Thyroid gland (tissue), 4 donors: ENCODE results near the gene MED19. TPM values are rescaled to one million over a fixed set of nuclear protein-coding genes. Genes with fewer than 3 reads are reported as not detected.

ENCODE experiments used
- DNase-seq, 2 donors: peaks; one replicate each; pipeline ENCODE4 v3.0.0-alpha.2; 2019
- H3K27ac ChIP-seq, 3 donors: fragments of 200-600 bp; sonication (generic); 1 replicate in 2 of 3; 2 replicates in 1 of 3; pipeline ENCODE4 v1.5.1; 2016 to 2019; ENCODE audit warnings: mild to moderate bottlenecking in 1 of 3, moderate library complexity in 1 of 3
- H3K27me3 ChIP-seq: fragments of 200-600 bp; sonication (generic); one replicate; pipeline ENCODE4 v1.5.1; 2019
- H3K36me3 ChIP-seq, 2 donors: fragments of 200-600 bp; sonication (generic); one replicate each; pipeline ENCODE4 v1.5.1; 2016 to 2019
- H3K4me1 ChIP-seq, 2 donors: fragments of 200-600 bp; sonication (generic); one replicate each; pipeline ENCODE4 v1.5.1; 2017 to 2019
- H3K4me3 ChIP-seq, 3 donors: fragments of 200-600 bp; sonication (generic); replicated peaks in 1 of 3; 1 replicate in 2 of 3; 2 replicates in 1 of 3; pipeline ENCODE4 v1.5.1; 2016; ENCODE audit warnings: mild to moderate bottlenecking in 1 of 3
- H3K9me3 ChIP-seq: fragments of 200-600 bp; sonication (generic); one replicate; pipeline ENCODE4 v1.5.1; 2017
- CTCF ChIP-seq, 6 experiments: fragments of 200-600 bp in 3 of 6; fragments of 450-650 bp in 3 of 6; sonication (generic) in 3 of 6; IDR thresholded peaks; one replicate each; pipeline ENCODE4 v1.5.1; 2016 to 2019; ENCODE audit warnings: antibody characterized with exemption in 6 of 6, mild to moderate bottlenecking in 2 of 6, inconsistent platforms in 1 of 6, moderate library complexity in 1 of 6
- POLR2A ChIP-seq, 2 donors: fragments of 450-650 bp; IDR thresholded peaks; one replicate each; pipeline ENCODE4 v1.6.1; 2017; ENCODE audit warnings: antibody characterized with exemption in 2 of 2, mild to moderate bottlenecking in 2 of 2, moderate library complexity in 1 of 2
- WGBS, 2 donors: methylation state at CpG; one replicate each; pipeline ENCODE4 v1.1.5; 2017; 5-methylcytosine and 5-hydroxymethylcytosine counted together
- intact Hi-C: fragments of 100-400 bp; cut with DNase I; formaldehyde crosslinking; loops from one replicate; pipeline ENCODE4 v1.15.1; 2023
- total RNA-seq, 4 donors: library from RNA; depleted of rRNA; stranded (reverse); fragments of >200 nt; gene quantifications; one replicate each; pipeline ENCODE4 v1.2.3, GENCODE V29; 2016

Gene MED19
- total RNA-seq, 4 donors from 2014 or later: 24.6 to 38.1 (median 35.6) TPM

- Histone ChIP-seq H3K27me3 (no peaks in the 10 kb centered on the region), H3K36me3 (peaks cover 0 to 4% of the 10 kb centered on the region in 2 donors), H3K27ac (no peak overlapping the region), H3K4me3 (no peak overlapping the region), H3K9me3 (no peaks in the 10 kb centered on the region), H3K4me1 (peaks cover under 1 to 7% of the 10 kb centered on the region in 2 donors)
- intact Hi-C loops: loop anchor here (5.0 kb wide), 1 partner anchor 51 kb away; no protein-coding TSS in a partner anchor
- no peak for DNase-seq
- TF ChIP-seq POLR2A (IDR thresholded peaks at IDR 0.05) (no peak), CTCF (IDR thresholded peaks at IDR 0.05) (no peak)
These were observed 39.2 kb upstream of the MED19 start for GRCh38 chr11:57751176-57751575.

GRCh38 chr11:57746920-57747319, 34.9 kb upstream of the MED19 start:
- TF ChIP-seq POLR2A (IDR thresholded peaks at IDR 0.05) (no peak), CTCF (IDR thresholded peaks at IDR 0.05) (no peak)
- DNase-seq: no peak
- Histone ChIP-seq H3K27me3 (no peaks in the 10 kb centered on the region), H3K4me1 (peaks cover 19 to 30% of the 10 kb centered on the region in 2 donors), H3K4me3 (no peak overlapping the region), H3K36me3 (peaks cover 15% of the 10 kb centered on the region in 2 donors), H3K9me3 (no peaks in the 10 kb centered on the region), H3K27ac (no peak overlapping the region)
- 86 to 96% methylated on average over 1 of the region's 1 CpG for WGBS, 2 donors
- intact Hi-C loops: no loop called here

GRCh38 chr11:57745206-57745605, 33.2 kb upstream of the MED19 start:
- H3K27ac ChIP-seq: peak overlapping the region in 2 of 3 donors; percentile 37 to 47
- peaks cover 19 to 27% of the 10 kb centered on the region in 2 donors for H3K4me1 ChIP-seq
- no peaks in the 10 kb centered on the region for H3K27me3 ChIP-seq
- no peak for DNase-seq
- intact Hi-C loops: no loop called here
- H3K4me3 ChIP-seq: no peak overlapping the region
- no peaks in the 10 kb centered on the region for H3K9me3 ChIP-seq
- TF ChIP-seq POLR2A (IDR thresholded peaks at IDR 0.05): no peak
- TF ChIP-seq CTCF (IDR thresholded peaks at IDR 0.05): no peak
- 46 to 50% methylated on average over 5 of the region's 5 CpGs for WGBS, 2 donors
- H3K36me3 ChIP-seq: peaks cover 15% of the 10 kb centered on the region in 2 donors

- TF ChIP-seq POLR2A (IDR thresholded peaks at IDR 0.05): no peak
- no peaks in the 10 kb centered on the region for H3K27me3 ChIP-seq
- no peaks in the 10 kb centered on the region for H3K9me3 ChIP-seq
- intact Hi-C loops: no loop called here
- no peak for DNase-seq
- H3K4me1 ChIP-seq: peaks cover 19 to 27% of the 10 kb centered on the region in 2 donors
- 73 to 100% methylated on average over 1 to 2 of the region's 2 CpGs for WGBS, 2 donors
- no peak overlapping the region for H3K27ac ChIP-seq
- no peak overlapping the region for H3K4me3 ChIP-seq
- peaks cover 11 to 15% of the 10 kb centered on the region in 2 donors for H3K36me3 ChIP-seq
These were observed 32.3 kb upstream of the MED19 start for GRCh38 chr11:57744357-57744756.

GRCh38 chr11:57742087-57742452, 30.1 kb upstream of the MED19 start:
- 4 to 5% methylated on average over 10 of the region's 10 CpGs for WGBS, 2 donors
- no peaks in the 10 kb centered on the region for H3K9me3 ChIP-seq
- intact Hi-C loops: no loop called here
- no peak for DNase-seq
- peak overlapping the region; percentile 85 to 94 (median 85) for H3K27ac ChIP-seq
- TF ChIP-seq CTCF (IDR thresholded peaks at IDR 0.05): no peak
- no peak for TF ChIP-seq POLR2A (IDR thresholded peaks at IDR 0.05)
- H3K4me3 ChIP-seq: peak overlapping the region; percentile 46 to 96 (median 94)
- H3K27me3 ChIP-seq: no peaks in the 10 kb centered on the region
- H3K4me1 ChIP-seq: peaks cover 19 to 27% of the 10 kb centered on the region in 2 donors
- peaks cover 23% of the 10 kb centered on the region in 2 donors for H3K36me3 ChIP-seq
